GM19043 (cell line): ENCODE measurements around the gene MAGI2.

Experiments used
- ATAC-seq: cut with Tn5 transposase; IDR thresholded peaks from one replicate; pipeline ENCODE4 v1.9.1; 2021; ENCODE audit warnings: low read depth; ENCODE audit not compliant: unreplicated experiment

Gene MAGI2

GRCh38 chr7:78695826-78696225 lies 757.6 kb downstream of the MAGI2 start:
- ATAC-seq = no peak

- ATAC-seq = no peak
Measured at GRCh38 chr7:78691584-78691983, 761.9 kb downstream of the MAGI2 start.

GRCh38 chr7:78690174-78690573 lies 763.3 kb downstream of the MAGI2 start:
- no peak for ATAC-seq

GRCh38 chr7:78688376-78688775 lies 765.1 kb downstream of the MAGI2 start:
- no peak for ATAC-seq

GRCh38 chr7:78686189-78686588 lies 767.3 kb downstream of the MAGI2 start:
- ATAC-seq = no peak

GRCh38 chr7:78684201-78684600 lies 769.3 kb downstream of the MAGI2 start:
- no peak for ATAC-seq

GRCh38 chr7:78683566-78683965 lies 769.9 kb downstream of the MAGI2 start:
- no peak for ATAC-seq

GRCh38 chr7:78679112-78679876 lies 774.2 kb downstream of the MAGI2 start:
- no peak for ATAC-seq

GRCh38 chr7:78677391-78677790 lies 776.1 kb downstream of the MAGI2 start:
- no peak for ATAC-seq

- ATAC-seq = no peak
Measured at GRCh38 chr7:78675511-78675910, 778.0 kb downstream of the MAGI2 start.

GRCh38 chr7:78673272-78673671 lies 780.2 kb downstream of the MAGI2 start:
- ATAC-seq = no peak

- no peak for ATAC-seq
Measured at GRCh38 chr7:78662939-78663338, 790.5 kb downstream of the MAGI2 start.

GRCh38 chr7:78649976-78650375 lies 803.5 kb downstream of the MAGI2 start:
- ATAC-seq = no peak

- no peak for ATAC-seq
Measured at GRCh38 chr7:78649236-78649635, 804.2 kb downstream of the MAGI2 start.

GRCh38 chr7:78642751-78643150 lies 810.7 kb downstream of the MAGI2 start:
- ATAC-seq = no peak

- no peak for ATAC-seq
Measured at GRCh38 chr7:78638364-78638763, 815.1 kb downstream of the MAGI2 start.

- no peak for ATAC-seq
Measured at GRCh38 chr7:78636727-78637126, 816.7 kb downstream of the MAGI2 start.

- ATAC-seq = no peak
Measured at GRCh38 chr7:78635026-78635793, 818.3 kb downstream of the MAGI2 start.

GRCh38 chr7:78634093-78634492 lies 819.4 kb downstream of the MAGI2 start:
- no peak for ATAC-seq

- no peak for ATAC-seq
Measured at GRCh38 chr7:78620920-78621319, 832.5 kb downstream of the MAGI2 start.

- no peak for ATAC-seq
Measured at GRCh38 chr7:78616539-78616938, 836.9 kb downstream of the MAGI2 start.

GRCh38 chr7:78609281-78609680 lies 844.2 kb downstream of the MAGI2 start:
- ATAC-seq = no peak
